ENCODE data around the gene SCUBE3. TPM values are rescaled to one million over a fixed set of nuclear protein-coding genes. Genes with fewer than 3 reads are reported as not detected.
A peak's percentile ranks its signal among the peaks of the same experiment; 100 is the strongest.

SCUBE3 gene
- total RNA-seq, 1 donor from 2014 or later, result 0.56 TPM

DNA sequence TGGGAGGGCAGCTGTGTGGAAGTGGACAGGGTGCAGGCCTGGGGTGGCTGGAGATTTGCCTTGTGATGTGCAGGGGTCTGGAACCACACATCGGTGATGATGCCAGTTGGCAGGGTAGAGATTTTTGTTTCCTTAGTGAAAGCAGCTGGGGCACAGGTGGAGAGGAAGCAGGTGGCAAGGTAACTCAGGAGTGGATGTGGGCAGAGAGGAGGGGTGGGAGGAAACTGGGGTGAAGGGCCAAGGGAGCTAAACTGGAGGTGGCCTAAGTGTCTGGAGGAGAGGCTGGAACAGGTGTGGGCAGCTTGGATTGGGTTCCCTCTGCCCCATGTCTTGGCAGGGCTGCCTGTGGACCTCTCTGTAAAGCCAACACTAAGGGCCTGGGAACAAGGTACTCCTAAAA, 4.7 kb upstream of the SCUBE3 start:
- TF ChIP-seq, protein P1, sequence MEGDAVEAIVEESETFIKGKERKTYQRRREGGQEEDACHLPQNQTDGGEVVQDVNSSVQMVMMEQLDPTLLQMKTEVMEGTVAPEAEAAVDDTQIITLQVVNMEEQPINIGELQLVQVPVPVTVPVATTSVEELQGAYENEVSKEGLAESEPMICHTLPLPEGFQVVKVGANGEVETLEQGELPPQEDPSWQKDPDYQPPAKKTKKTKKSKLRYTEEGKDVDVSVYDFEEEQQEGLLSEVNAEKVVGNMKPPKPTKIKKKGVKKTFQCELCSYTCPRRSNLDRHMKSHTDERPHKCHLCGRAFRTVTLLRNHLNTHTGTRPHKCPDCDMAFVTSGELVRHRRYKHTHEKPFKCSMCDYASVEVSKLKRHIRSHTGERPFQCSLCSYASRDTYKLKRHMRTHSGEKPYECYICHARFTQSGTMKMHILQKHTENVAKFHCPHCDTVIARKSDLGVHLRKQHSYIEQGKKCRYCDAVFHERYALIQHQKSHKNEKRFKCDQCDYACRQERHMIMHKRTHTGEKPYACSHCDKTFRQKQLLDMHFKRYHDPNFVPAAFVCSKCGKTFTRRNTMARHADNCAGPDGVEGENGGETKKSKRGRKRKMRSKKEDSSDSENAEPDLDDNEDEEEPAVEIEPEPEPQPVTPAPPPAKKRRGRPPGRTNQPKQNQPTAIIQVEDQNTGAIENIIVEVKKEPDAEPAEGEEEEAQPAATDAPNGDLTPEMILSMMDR (IDR thresholded peaks at IDR 0.05), result no peak
- no peak overlapping the region for H3K27ac ChIP-seq
- no peak for ATAC-seq
- H3K4me3 ChIP-seq, result no peak overlapping the region
- H3K9me3 ChIP-seq, result no peaks in the 10 kb centered on the region
- intact Hi-C loops (cut with DNase I), result no loop called here
- no peak for DNase-seq
- peaks cover 5% of the 10 kb centered on the region for H3K4me1 ChIP-seq
- peaks cover 37% of the 10 kb centered on the region for H3K27me3 ChIP-seq (ENCODE audit: low read depth)
- no peaks in the 10 kb centered on the region for H3K36me3 ChIP-seq

DNA sequence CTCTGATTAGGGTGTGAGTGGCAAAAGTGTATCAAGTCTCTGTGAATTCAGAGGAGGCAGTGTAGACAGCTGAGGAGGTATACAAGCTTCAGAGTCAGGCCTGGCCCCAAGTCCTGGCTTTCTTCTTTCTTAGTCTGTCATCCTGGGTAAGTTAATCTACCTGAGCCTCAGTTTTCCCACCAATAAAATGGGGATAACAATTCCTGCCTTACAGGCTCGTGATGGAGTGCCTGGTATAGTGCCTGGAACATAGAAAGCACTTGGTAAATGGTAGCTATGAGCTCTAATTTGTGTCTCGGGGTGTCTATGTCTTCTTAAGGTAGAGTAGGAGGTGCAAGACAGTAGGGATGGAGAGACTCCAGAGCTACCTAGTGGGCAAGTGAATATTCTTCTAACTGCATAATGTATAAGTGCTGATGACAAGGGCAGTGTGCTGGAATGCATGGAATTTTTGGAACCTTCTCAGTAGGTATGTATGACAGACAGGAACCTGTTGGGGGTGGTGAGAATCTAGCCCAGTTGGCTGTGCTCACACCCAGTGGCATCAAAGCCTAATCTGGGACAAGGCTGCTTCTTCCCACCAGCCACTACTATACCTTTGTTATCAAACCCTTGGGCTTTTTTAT, 4.0 kb upstream of the SCUBE3 start:
- H3K27ac ChIP-seq, result no peak overlapping the region
- no peak for DNase-seq
- H3K4me3 ChIP-seq, result no peak overlapping the region
- intact Hi-C loops (cut with DNase I), result no loop called here
- peaks cover 11% of the 10 kb centered on the region for H3K4me1 ChIP-seq
- no peak for ATAC-seq
- no peaks in the 10 kb centered on the region for H3K9me3 ChIP-seq
- no peaks in the 10 kb centered on the region for H3K36me3 ChIP-seq
- peaks cover 44% of the 10 kb centered on the region for H3K27me3 ChIP-seq (ENCODE audit: low read depth)
- TF ChIP-seq, protein P1 (IDR thresholded peaks at IDR 0.05), result no peak

DNA sequence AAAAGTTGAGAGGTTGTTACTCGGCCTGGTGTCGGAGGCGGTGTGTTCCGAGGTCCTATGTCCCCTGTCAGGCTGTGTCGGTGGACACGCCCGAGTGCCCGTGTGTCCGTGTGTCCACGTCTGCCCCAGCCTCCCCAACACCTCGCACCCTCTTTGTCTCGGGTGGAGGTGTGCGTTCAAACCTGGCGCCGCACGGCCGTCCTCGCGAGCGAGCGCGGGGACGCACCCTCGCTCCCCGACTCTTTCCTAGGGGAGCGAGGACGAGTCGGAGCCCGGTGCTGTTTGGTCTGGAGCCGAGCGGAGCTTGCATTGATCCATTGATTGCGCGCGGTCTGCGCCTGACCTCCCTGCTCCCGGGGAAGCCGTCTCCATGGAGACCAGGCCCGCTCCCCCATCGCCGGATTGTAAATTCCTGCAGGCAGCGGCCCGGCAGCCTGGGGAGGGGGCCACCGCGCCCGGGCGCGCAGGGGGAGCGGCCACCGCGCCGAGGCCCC, 411 bp upstream of the SCUBE3 start:
- H3K4me1 ChIP-seq, result peaks cover 19% of the 10 kb centered on the region
- TF ChIP-seq, protein P1 (IDR thresholded peaks at IDR 0.05), result no peak
- peaks cover 53% of the 10 kb centered on the region for H3K27me3 ChIP-seq (ENCODE audit: low read depth)
- ATAC-seq (no peak), DNase-seq (no peak)
- H3K27ac ChIP-seq, result no peak overlapping the region
- no peaks in the 10 kb centered on the region for H3K36me3 ChIP-seq
- H3K9me3 ChIP-seq, result no peaks in the 10 kb centered on the region
- H3K4me3 ChIP-seq, result peak overlapping the region; percentile 58
- intact Hi-C loops (cut with DNase I), result no loop called here

DNA sequence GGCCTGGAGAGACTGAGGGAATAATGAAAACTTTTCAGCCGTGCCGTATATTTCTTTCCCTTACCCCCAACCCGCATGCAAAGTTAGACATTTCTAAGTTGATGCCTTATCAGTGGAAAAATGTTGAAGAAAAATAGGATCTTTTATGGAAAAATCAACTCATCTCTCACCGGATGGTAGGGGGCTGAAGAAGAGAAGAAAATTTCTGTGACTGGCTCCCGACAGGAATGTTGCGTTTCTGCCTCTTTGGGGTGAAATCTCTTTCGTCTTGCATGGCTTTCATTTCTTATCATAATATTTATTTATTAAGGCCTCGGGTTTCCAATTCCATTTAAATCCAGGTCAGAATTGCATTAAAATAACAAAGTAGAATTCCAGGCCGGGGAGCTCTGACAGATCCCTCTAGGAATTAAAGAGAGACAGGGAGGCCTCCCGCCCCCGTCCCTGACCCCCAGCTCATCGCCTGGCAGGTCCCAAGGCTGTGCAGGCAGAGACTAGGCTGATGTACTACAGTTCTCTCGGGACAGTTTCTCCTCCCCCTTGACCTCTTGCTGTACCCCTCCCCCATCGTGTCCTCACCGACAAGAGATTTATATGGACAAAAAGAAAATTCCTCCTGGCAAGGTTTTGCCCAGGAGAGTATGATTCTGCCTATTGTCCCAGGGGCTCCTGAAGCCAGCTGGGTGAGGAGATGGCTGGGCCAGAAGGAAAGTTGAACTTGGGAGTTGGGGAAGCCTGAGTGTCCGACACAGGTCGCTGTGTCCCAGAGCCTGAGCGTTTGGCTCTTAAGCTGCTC, 1.3 kb downstream of the SCUBE3 start:
- Histone ChIP-seq H3K27me3 (ENCODE audit: low read depth) (peaks cover 53% of the 10 kb centered on the region), H3K4me1 (peaks cover 19% of the 10 kb centered on the region), H3K36me3 (no peaks in the 10 kb centered on the region), H3K9me3 (no peaks in the 10 kb centered on the region), H3K27ac (no peak overlapping the region), H3K4me3 (peak overlapping the region; percentile 58)
- DNase-seq, result no peak
- ATAC-seq, result no peak
- intact Hi-C loops (cut with DNase I), result no loop called here
- TF ChIP-seq, protein P1 (IDR thresholded peaks at IDR 0.05), result no peak

DNA sequence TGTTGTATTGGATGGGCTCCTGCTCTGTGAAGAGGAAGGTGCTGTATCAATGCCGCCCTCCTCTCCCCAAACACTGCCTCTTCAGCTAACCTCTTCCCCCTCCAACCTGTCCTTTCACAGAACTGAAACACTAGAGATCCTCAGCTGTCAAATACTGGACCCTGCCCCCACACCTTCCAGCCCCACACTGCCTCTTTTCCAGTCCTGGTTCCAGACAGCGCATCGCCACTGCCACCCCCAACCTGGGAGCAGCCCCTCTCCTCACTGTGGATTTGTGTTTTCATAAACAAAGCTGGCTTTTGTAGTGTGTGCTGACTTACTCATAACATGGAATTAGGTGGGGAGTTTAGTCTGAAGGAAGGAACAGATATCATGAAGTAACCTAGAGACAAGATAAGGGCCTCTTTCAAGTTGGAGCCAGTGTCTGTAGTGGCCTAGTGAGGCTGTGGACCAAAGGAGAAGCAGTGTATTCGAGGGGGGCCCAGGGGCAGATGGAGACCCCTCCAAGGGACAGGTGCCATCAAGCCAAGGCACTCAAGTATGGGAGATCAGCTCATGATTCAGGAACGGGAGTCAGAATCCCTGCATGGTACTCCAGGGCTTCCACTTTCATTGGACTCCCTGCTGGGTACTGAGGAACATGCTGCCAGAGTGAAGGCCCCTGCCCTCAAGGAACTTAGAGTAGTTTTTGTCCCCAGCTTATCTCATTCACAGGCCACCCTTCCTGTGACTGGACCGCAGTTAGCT, 2.1 kb downstream of the SCUBE3 start:
- Histone ChIP-seq H3K27ac (no peak overlapping the region), H3K27me3 (ENCODE audit: low read depth) (peaks cover 52% of the 10 kb centered on the region)
- intact Hi-C loops (cut with DNase I), result no loop called here

More for the DNA sequence above, 2.1 kb downstream of the SCUBE3 start:
- peaks cover 19% of the 10 kb centered on the region for H3K4me1 ChIP-seq
- ATAC-seq (no peak), DNase-seq (no peak)
- H3K36me3 ChIP-seq, result no peaks in the 10 kb centered on the region
- no peaks in the 10 kb centered on the region for H3K9me3 ChIP-seq
- no peak overlapping the region for H3K4me3 ChIP-seq
- TF ChIP-seq, protein P1 (IDR thresholded peaks at IDR 0.05), result no peak

Data from lower lobe of right lung (tissue), 2 donors.